SU-DHL-6 (cell line): ENCODE results near the gene MYL3.

Source experiments
- H2AFZ ChIP-seq: fragments of 200-600 bp; sonication (generic); 2 replicates; pipeline ENCODE4 v1.6.1; 2014; ENCODE audit warnings: low read depth, mild to moderate bottlenecking, moderate library complexity, mixed read lengths, antibody characterized with exemption, low read length; ENCODE audit not compliant: severe bottlenecking
- H3F3A ChIP-seq: fragments of 200-600 bp; shearing (Covaris generic); 2 replicates; pipeline ENCODE4 v1.6.0; 2016; ENCODE audit warnings: antibody characterized with exemption, mild to moderate bottlenecking; ENCODE audit not compliant: insufficient read depth
- H3K27ac ChIP-seq: fragments of 200-600 bp; sonication (generic); 2 replicates; pipeline ENCODE4 v1.5.1; 2016; ENCODE audit warnings: low read depth, mild to moderate bottlenecking, low read length, moderate library complexity, mixed read lengths
- H3K27me3 ChIP-seq: fragments of 200-600 bp; sonication (generic), shearing (Covaris generic); 2 replicates; pipeline ENCODE4 v1.6.0; 2014; ENCODE audit warnings: mild to moderate bottlenecking, low read length
- H3K36me3 ChIP-seq: fragments of 200-600 bp; sonication (generic); 2 replicates; pipeline ENCODE4 v1.6.1; 2014; ENCODE audit warnings: mild to moderate bottlenecking, low read length, mixed read lengths
- H3K4me2 ChIP-seq: fragments of 300-600, 200-600 bp; shearing (Covaris generic), sonication (generic); 2 replicates; pipeline ENCODE4 v1.6.0; 2014; ENCODE audit warnings: low read length, low read depth, mild to moderate bottlenecking; ENCODE audit not compliant: poor library complexity, severe bottlenecking
- H3K4me3 ChIP-seq: fragments of 200-600 bp; sonication (generic); 2 replicates; pipeline ENCODE4 v1.5.1; 2014; ENCODE audit warnings: antibody characterized with exemption, low read length, mild to moderate bottlenecking, mixed read lengths; ENCODE audit not compliant: insufficient read depth, poor library complexity, severe bottlenecking
- H3K79me2 ChIP-seq: fragments of 200-600 bp; sonication (generic); 2 replicates; pipeline ENCODE4 v1.6.1; 2014; ENCODE audit warnings: mild to moderate bottlenecking, low read length, moderate library complexity; ENCODE audit not compliant: insufficient read depth
- H3K9ac ChIP-seq: fragments of 200-600 bp; sonication (generic); 2 replicates; pipeline ENCODE4 v1.7.0; 2014; ENCODE audit warnings: mild to moderate bottlenecking, low read length
- H3K9me2 ChIP-seq: fragments of 200-600 bp; sonication (generic); replicated peaks from 2 replicates; pipeline ENCODE4 v1.6.1; 2014; ENCODE audit warnings: low read length; ENCODE audit not compliant: insufficient read depth
- H3K9me3 ChIP-seq: fragments of 200-600 bp; sonication (generic); 2 replicates; pipeline ENCODE4 v1.6.1; 2014; ENCODE audit warnings: low read length, mixed read lengths; ENCODE audit not compliant: insufficient read depth
- H4K20me1 ChIP-seq: fragments of 200-600 bp; sonication (generic); 2 replicates; pipeline ENCODE4 v1.6.1; 2014; ENCODE audit warnings: low read depth, mild to moderate bottlenecking, antibody characterized with exemption, low read length, moderate library complexity, mixed read lengths
- EZH2phosphoT487 ChIP-seq: fragments of 200-600 bp; sonication (generic), shearing (Covaris generic); conservative IDR thresholded peaks from 2 replicates; pipeline ENCODE4 v1.6.1; 2018; ENCODE audit warnings: mild to moderate bottlenecking, antibody characterized with exemption, low read length, moderate library complexity, mixed read lengths
- TF ChIP-seq, protein P1 (sequence below): fragments of 200-600 bp; sonication (generic); IDR thresholded peaks from one replicate; pipeline ENCODE4 v1.5.1; 2017; ENCODE audit warnings: antibody characterized with exemption, mild to moderate bottlenecking, low read length, moderate library complexity; ENCODE audit not compliant: insufficient read depth, poor library complexity, severe bottlenecking

MYL3 gene

DNA sequence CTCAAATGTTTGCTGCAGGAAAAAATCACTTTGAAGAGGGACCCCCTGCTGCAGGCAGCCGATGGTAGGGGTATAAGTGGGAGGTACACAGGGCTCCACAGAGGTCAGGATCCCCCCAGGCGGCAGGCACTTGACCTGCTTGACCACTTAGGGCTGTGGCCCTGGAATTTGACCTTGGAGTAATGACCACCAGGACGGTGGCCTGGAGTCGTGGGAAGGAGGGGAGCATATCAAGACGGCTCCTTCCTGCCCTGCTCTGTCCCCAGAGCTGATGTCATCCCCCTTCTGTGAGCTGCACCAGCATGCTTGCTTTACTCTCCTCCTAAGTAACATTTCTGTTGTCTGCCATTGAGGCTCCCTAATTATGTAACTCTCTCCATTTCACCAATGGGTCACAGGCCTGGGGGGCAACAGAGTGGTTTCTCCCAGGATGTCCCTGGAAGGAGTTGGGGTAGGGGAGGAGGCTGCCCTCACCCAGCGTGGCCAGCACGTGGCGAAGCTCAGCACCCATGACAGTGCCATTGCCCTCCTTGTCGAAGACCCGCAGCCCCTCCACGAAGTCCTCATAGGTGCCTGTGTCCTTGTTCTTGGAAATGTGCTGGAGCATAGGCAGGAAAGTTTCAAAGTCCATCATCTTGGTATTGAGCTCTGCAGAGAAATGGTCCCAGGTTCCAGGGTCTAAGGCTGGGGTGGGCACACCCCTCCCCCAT, 4.1 kb downstream of the MYL3 start:
- Histone ChIP-seq H3K27me3 (no peaks in the 10 kb centered on the region), H3K27ac (no peak overlapping the region), H3K9ac (no peak overlapping the region), H4K20me1 (no peaks in the 10 kb centered on the region), H3F3A (no peaks in the 10 kb centered on the region), H3K9me2 (no peaks in the 10 kb centered on the region), H3K4me3 (no peak overlapping the region), H3K9me3 (no peaks in the 10 kb centered on the region), H3K36me3 (no peaks in the 10 kb centered on the region), H3K79me2 (no peaks in the 10 kb centered on the region), H3K4me2 (no peak overlapping the region), H2AFZ (no peak overlapping the region)
- no peak for TF ChIP-seq EZH2phosphoT487
- TF ChIP-seq, protein P1, sequence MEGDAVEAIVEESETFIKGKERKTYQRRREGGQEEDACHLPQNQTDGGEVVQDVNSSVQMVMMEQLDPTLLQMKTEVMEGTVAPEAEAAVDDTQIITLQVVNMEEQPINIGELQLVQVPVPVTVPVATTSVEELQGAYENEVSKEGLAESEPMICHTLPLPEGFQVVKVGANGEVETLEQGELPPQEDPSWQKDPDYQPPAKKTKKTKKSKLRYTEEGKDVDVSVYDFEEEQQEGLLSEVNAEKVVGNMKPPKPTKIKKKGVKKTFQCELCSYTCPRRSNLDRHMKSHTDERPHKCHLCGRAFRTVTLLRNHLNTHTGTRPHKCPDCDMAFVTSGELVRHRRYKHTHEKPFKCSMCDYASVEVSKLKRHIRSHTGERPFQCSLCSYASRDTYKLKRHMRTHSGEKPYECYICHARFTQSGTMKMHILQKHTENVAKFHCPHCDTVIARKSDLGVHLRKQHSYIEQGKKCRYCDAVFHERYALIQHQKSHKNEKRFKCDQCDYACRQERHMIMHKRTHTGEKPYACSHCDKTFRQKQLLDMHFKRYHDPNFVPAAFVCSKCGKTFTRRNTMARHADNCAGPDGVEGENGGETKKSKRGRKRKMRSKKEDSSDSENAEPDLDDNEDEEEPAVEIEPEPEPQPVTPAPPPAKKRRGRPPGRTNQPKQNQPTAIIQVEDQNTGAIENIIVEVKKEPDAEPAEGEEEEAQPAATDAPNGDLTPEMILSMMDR = no peak

DNA sequence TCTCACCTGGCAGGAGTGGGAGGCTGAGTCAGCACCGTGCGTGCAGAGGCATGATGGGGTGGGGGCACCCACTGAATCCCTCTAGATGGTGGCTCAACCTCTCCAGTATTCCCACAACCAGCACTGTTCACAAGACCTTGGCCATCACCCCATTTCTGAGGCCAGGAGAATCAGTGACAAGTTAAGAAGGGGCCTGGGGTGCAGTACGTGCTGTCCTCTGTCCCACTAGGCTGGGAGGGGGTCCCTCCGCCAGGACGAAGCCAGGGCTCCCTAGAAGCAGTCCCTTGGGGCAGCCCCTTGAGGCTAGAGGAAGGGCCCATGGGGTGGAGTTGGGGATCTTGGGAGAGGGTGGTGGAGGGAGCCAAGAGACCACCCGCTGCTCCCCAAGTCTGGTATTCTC, 4.8 kb downstream of the MYL3 start:
- H3K27me3 ChIP-seq = no peaks in the 10 kb centered on the region
- no peak overlapping the region for H3K9ac ChIP-seq
- H3K9me2 ChIP-seq = no peaks in the 10 kb centered on the region
- no peaks in the 10 kb centered on the region for H4K20me1 ChIP-seq
- H3K79me2 ChIP-seq = no peaks in the 10 kb centered on the region
- H3K27ac ChIP-seq = no peak overlapping the region
- H3K4me2 ChIP-seq = no peak overlapping the region
- no peaks in the 10 kb centered on the region for H3F3A ChIP-seq
- TF ChIP-seq, protein P1 = no peak
- TF ChIP-seq EZH2phosphoT487 = no peak
- H3K4me3 ChIP-seq = no peak overlapping the region
- H3K9me3 ChIP-seq = no peaks in the 10 kb centered on the region
- H2AFZ ChIP-seq = no peak overlapping the region
- no peaks in the 10 kb centered on the region for H3K36me3 ChIP-seq

DNA sequence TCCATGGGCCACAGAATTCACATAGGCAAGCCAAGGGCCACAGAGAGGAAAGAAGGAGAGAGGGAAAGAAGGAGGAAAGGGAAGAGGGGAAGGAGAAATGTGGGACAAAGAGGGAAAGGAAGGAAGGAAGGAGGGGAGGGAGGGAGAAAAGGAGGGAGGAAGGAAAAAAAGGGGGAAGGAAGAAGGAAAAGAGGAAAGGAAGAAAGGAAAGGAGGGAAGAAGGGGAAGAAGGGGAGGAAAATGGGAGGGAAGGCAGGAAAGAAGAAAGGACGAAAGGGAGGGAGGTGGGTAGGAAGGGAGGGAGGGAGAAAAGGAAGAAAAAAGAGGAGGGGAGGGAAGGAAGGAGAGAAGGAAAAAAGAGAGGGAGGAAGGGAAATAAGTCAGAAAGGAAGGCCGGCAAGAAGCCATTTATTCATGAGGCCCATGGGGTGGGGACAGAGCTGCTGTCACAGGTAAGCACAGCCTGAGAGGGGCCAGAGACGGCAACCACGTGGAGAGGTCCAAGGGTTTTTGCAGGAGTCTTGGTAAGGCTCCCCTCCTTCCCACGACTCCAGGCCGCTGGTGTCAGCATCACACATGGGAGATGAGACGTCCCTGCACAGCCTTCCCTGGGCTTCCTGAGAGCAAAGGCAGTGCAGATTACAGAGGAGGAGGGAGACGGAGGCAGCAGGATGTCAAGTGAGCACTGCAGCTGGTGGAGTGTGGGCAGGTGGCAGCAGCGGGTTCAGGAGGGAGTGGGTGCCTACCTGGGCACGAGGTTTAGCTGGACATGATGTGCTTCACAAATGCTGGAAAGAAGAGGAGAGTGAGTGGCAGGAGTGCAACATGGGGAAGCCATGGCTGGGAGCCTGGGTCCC, 5.5 kb downstream of the MYL3 start:
- H3K4me2 ChIP-seq = no peak overlapping the region
- no peaks in the 10 kb centered on the region for H4K20me1 ChIP-seq
- H3K27ac ChIP-seq = no peak overlapping the region
- H3K79me2 ChIP-seq = no peaks in the 10 kb centered on the region
- no peak overlapping the region for H3K4me3 ChIP-seq
- H3K27me3 ChIP-seq = no peaks in the 10 kb centered on the region
- no peaks in the 10 kb centered on the region for H3F3A ChIP-seq
- no peak overlapping the region for H3K9ac ChIP-seq
- TF ChIP-seq, protein P1 = no peak
- no peak for TF ChIP-seq EZH2phosphoT487
- H2AFZ ChIP-seq = no peak overlapping the region
- no peaks in the 10 kb centered on the region for H3K36me3 ChIP-seq
- no peaks in the 10 kb centered on the region for H3K9me2 ChIP-seq
- no peaks in the 10 kb centered on the region for H3K9me3 ChIP-seq
